ENCODE data around the gene RALY. TPM values are rescaled to one million over a fixed set of nuclear protein-coding genes. Genes with fewer than 3 reads are reported as not detected.
"Not testable (repeated sequence)": the region's sequence is repeated elsewhere in the genome, so short reads cannot be mapped to it uniquely, and the experiment has no call there.

RALY gene
- polyA plus RNA-seq, 4 donors = 152 to 217 (median 178) TPM

DNA sequence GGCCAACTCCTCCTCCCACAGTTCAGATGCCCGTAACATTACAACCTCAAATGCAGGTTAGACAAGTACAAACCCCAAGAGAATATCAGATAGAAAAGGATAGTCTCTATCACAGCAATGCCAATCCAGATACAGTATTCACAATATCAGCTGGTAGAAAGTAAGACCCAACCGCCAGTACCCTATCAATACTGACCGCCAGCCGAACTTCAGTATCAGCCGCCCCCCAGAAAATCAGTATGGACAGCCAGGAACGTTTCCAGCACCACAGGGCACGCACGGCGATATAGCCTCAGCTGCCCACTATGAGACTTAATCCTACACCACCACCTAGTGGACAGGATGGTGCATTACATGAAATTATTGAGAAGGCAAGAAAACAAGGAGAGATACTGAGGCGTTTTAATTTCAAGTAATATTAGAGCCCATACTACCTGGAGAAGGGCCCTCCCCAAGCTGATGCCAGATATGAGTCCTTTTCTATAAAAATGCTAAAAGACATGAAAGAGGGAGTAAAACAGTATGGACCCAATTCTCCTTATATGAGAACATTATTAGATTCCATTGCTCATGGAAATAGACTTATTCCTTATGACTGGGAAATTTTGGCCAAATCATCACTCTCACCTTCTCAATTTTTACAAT, 135.9 kb downstream of the RALY start:
- DNase-seq (ENCODE audit: low read depth in 4 of 4, low spot score in 2 of 4) = peak in 3 of 4 donors; percentile 47 to 76 (median 55)

- no peak for DNase-seq (ENCODE audit: low read depth in 4 of 4, low spot score in 2 of 4)
Observed at GRCh38 chr20:34131491-34131890, 137.8 kb downstream of the RALY start.

DNA sequence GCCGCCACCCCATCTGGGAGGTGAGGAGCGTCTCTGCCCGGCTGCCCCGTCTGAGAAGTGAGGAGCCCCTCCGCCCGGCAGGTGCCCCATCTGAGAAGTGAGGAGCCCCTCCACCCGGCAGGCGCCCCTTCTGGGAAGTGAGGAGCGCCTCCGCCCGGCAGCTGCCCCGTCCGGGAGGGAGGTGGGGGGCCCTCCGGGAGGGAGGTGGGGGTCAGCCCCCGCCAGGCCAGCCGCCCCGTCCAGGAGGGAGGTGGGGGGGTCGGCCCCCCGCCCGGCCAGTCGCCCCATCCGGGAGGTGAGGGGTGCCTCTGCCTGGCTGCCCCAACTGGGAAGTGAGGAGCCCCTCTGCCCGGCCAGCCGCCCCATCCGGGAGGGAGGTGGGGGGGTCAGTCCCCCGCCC, 138.8 kb downstream of the RALY start:
- DNase-seq (ENCODE audit: low read depth in 4 of 4, low spot score in 2 of 4) = not testable (repeated sequence)

- not testable (repeated sequence) for DNase-seq (ENCODE audit: low read depth in 4 of 4, low spot score in 2 of 4)
Observed at GRCh38 chr20:34132943-34133342, 139.2 kb downstream of the RALY start.

DNA sequence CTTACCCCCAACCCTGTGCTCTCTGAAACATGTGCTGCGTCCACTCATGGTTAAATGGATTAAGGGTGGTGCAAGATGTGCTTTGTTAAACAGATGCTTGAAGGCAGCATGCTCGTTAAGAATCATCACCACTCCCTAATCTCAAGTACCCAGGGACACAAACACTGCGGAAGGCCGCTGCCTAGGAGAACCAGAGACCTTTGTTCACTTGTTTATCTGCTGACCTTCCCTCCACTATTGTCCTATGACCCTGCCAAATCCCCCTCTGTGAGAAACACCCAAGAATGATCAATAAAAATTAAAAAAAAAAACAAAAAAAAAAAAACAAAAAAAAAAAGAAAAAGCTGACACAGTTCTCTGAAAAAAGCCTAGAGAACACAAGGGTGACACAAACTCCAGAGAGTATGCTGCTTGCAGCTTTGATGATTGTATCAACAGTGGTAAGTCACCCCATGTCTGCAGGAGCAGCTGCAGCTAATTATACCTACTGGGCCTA, 139.7 kb downstream of the RALY start:
- DNase-seq (ENCODE audit: low read depth in 4 of 4, low spot score in 2 of 4) = not testable (repeated sequence)

Other genes with a start within 250 kb of the RALY start
- 100 to 1,000 TPM in 3 of 4 donors, 10 to 100 TPM in 1; 95.2 to 116 (median 108) TPM for gene CHMP4B, start 182.6 kb upstream of the RALY start, polyA plus RNA-seq (ENCODE audit: insufficient read length in 4 of 4)
- gene EIF2S2, start 118.3 kb downstream of the RALY start, polyA plus RNA-seq (ENCODE audit: insufficient read length in 4 of 4) = 10 to 100 TPM; 45.5 to 54.3 (median 48.0) TPM
- gene ASIP, start 247.5 kb downstream of the RALY start, polyA plus RNA-seq (ENCODE audit: insufficient read length in 4 of 4) = under 1 TPM in 3 of 4 donors, not detected in 1; 0.30 to 0.58 (median 0.34) TPM

Measured in left renal cortex interstitium (tissue), 4 donors.